Neural crest cell (in vitro differentiated cells): ENCODE data around the gene TNRC6C. TPM values are rescaled to one million over a fixed set of nuclear protein-coding genes. Genes with fewer than 3 reads are reported as not detected.

Experiments
- DNase-seq: peaks from one replicate; pipeline ENCODE4 v3.0.0; 2021; ENCODE audit warnings: low read depth, mixed read lengths, low spot score
- H3K27ac Mint-ChIP-seq: one replicate; pipeline ENCODE4 v1.8.0; 2021; ENCODE audit warnings: mild to moderate bottlenecking, mixed read lengths; ENCODE audit not compliant: unreplicated experiment
- H3K27me3 Mint-ChIP-seq: 2 replicates; pipeline ENCODE4 v1.8.0; 2021; ENCODE audit warnings: low read depth, mild to moderate bottlenecking, mixed read lengths
- H3K36me3 Mint-ChIP-seq: 2 replicates; pipeline ENCODE4 v1.8.0; 2021; ENCODE audit warnings: low read depth, mild to moderate bottlenecking, mixed read lengths
- H3K4me1 Mint-ChIP-seq: 2 replicates; pipeline ENCODE4 v1.8.0; 2021; ENCODE audit warnings: mixed read lengths
- H3K4me3 Mint-ChIP-seq: one replicate; pipeline ENCODE4 v1.8.0; 2021; ENCODE audit warnings: mild to moderate bottlenecking, mixed read lengths
- H3K9me3 Mint-ChIP-seq: 2 replicates; pipeline ENCODE4 v1.8.0; 2021; ENCODE audit warnings: mixed read lengths
- total RNA-seq: library from RNA; stranded (reverse); gene quantifications from 2 replicates; pipeline ENCODE4 v1.2.1, GENCODE V29; 2021
- TF ChIP-seq, protein P1 (sequence below): fragments of 200-600 bp; sonication (generic); conservative IDR thresholded peaks from 2 replicates; pipeline ENCODE4 v1.5.0; 2021; ENCODE audit warnings: antibody characterized with exemption, mild to moderate bottlenecking

The TNRC6C gene
- total RNA-seq, 1 donor from 2014 or later, result 40.5 TPM

DNA sequence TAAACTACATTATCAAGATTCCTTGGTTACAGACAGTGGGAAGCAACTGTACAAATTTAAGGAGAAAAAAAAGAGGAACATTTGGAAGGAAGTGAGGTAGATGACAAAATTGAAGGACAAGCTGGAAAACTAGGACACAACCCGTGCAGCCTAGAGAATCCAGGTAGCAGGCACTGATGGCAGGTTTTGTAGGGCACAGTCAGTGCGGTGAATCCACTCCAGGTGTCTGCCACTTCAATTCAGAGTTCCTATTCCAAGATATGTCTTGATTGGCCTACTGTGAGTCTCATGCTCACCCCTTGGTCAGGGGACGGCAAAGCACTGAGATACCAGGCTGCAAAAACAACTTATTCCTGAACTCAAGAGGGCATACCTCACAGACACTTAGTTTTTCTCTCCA lies 37.8 kb downstream of the TNRC6C start:
- Mint-ChIP-seq H3K9me3 (no peaks in the 10 kb centered on the region), H3K27ac (no peak overlapping the region), H3K27me3 (no peaks in the 10 kb centered on the region), H3K36me3 (no peaks in the 10 kb centered on the region), H3K4me3 (no peak overlapping the region), H3K4me1 (peaks cover 13% of the 10 kb centered on the region)
- no peak for DNase-seq
- TF ChIP-seq, protein P1, sequence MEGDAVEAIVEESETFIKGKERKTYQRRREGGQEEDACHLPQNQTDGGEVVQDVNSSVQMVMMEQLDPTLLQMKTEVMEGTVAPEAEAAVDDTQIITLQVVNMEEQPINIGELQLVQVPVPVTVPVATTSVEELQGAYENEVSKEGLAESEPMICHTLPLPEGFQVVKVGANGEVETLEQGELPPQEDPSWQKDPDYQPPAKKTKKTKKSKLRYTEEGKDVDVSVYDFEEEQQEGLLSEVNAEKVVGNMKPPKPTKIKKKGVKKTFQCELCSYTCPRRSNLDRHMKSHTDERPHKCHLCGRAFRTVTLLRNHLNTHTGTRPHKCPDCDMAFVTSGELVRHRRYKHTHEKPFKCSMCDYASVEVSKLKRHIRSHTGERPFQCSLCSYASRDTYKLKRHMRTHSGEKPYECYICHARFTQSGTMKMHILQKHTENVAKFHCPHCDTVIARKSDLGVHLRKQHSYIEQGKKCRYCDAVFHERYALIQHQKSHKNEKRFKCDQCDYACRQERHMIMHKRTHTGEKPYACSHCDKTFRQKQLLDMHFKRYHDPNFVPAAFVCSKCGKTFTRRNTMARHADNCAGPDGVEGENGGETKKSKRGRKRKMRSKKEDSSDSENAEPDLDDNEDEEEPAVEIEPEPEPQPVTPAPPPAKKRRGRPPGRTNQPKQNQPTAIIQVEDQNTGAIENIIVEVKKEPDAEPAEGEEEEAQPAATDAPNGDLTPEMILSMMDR, result no peak

DNA sequence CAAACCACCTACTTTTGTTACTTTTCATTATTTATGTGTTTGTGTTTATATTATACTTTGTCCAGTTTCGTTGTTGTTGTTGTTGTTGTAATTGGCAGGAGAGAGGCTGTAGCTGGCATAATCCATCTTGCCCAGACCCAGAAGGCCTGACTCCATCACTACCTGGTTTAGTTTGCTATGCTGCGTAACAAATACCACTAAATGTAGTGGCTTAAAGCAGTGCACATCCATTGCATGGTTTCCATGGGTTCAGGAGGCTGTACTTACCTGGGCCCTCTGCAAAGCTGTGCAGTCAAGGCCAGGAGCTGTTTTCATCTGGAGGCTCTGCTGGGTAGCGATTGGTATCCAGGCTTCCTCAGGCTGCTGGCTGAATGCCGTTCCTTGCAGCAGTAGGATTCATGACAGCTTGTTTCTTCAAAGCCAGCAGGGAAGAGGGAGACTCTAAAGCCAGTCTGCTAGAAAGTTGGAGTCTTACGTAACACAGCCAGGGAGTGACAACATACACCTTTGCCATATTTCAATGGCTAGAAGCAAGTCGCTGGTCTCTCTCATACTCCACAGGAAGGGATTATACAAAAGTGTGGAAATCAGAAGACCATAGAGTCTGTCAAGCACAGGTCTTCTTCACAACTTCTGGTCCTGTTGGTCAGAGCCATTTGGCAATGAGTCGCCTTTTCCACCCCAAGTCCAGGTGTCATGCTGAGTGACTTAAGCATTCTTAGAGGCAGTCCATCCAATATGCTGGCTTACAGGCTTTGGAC lies 41.1 kb downstream of the TNRC6C start:
- H3K27me3 Mint-ChIP-seq, result no peaks in the 10 kb centered on the region
- H3K4me3 Mint-ChIP-seq, result no peak overlapping the region
- peaks cover 14% of the 10 kb centered on the region for H3K4me1 Mint-ChIP-seq
- H3K9me3 Mint-ChIP-seq, result no peaks in the 10 kb centered on the region
- no peak for DNase-seq
- H3K36me3 Mint-ChIP-seq, result no peaks in the 10 kb centered on the region
- no peak overlapping the region for H3K27ac Mint-ChIP-seq
- TF ChIP-seq, protein P1, result no peak

DNA sequence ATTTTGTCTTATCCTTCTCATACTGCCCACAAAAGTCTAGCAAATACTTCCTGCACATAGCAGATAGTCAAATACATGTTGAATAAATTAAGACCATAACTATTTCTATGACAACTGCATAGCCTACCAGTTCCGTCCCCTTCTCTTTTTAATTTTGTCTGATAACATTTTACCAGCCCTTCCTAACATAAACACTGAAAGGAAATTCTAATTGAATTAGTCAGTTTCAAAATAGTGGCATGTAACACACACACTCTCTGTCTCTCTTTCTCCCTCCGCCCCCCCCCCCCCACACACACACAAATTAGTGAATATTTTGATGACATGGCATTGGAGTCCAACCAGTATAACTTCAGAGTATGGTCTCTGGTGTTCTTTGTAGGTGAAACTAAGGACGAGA lies 41.8 kb downstream of the TNRC6C start:
- H3K27ac Mint-ChIP-seq, result no peak overlapping the region

DNA sequence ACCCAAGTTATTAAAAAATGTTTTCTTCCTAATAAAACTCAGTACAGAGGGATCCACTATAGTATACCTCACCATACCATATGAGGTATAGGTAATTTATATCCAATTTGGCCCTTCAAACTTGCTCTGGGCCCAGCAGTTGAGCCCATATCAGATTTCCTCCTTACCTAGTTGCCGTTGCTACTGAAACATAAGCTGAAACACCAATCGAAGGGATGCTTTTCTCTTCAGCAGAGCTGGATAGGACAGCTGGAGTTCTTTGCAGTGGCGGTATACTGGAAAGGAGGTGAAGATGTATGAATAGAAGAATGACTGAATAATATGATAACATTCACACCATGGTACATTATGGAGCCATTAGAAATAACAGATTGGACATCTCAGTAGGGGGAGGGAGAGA lies 42.7 kb downstream of the TNRC6C start:
- TF ChIP-seq, protein P1, result no peak
- Mint-ChIP-seq H3K4me1 (peaks cover 8% of the 10 kb centered on the region), H3K9me3 (no peaks in the 10 kb centered on the region), H3K27me3 (no peaks in the 10 kb centered on the region), H3K36me3 (no peaks in the 10 kb centered on the region), H3K27ac (no peak overlapping the region), H3K4me3 (no peak overlapping the region)
- DNase-seq, result no peak

More for the DNA sequence above, 41.8 kb downstream of the TNRC6C start:
- no peaks in the 10 kb centered on the region for H3K9me3 Mint-ChIP-seq
- no peak overlapping the region for H3K4me3 Mint-ChIP-seq
- H3K36me3 Mint-ChIP-seq, result no peaks in the 10 kb centered on the region
- TF ChIP-seq, protein P1, result no peak
- no peaks in the 10 kb centered on the region for H3K27me3 Mint-ChIP-seq
- DNase-seq, result no peak
- peaks cover 8% of the 10 kb centered on the region for H3K4me1 Mint-ChIP-seq

DNA sequence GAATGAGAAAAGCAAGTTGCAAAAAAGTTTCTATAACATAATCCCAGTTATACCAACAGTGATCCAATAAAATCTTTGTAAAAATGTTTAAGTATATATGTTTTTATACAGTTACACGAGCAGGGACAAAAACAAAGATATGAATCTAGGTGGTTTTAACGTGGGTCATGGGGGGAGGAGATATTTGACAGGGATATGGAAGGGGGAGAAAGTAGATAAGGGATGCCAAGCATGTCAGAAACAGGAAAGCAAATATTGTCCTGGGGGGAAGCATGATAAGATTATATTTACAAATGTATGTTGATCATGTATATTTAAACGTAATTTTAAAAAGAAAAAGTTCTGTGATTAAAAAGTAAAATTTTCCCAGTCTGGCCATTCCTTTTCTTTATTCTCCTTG lies 43.1 kb downstream of the TNRC6C start:
- H3K27me3 Mint-ChIP-seq, result no peaks in the 10 kb centered on the region
- peaks cover 3% of the 10 kb centered on the region for H3K36me3 Mint-ChIP-seq
- DNase-seq, result no peak
- no peaks in the 10 kb centered on the region for H3K9me3 Mint-ChIP-seq
- no peak overlapping the region for H3K27ac Mint-ChIP-seq
- peaks cover 8% of the 10 kb centered on the region for H3K4me1 Mint-ChIP-seq
- TF ChIP-seq, protein P1, result no peak
- no peak overlapping the region for H3K4me3 Mint-ChIP-seq
